IMR-90 (cell line): Measurements from ENCODE around the gene GPR82.

Experiments used
- BHLHE40 ChIP-seq: fragments of 150-350 bp; IDR thresholded peaks from 2 replicates; pipeline ENCODE4 v1.6.1; 2016; ENCODE audit warnings: mild to moderate bottlenecking, low read depth, low read length
- CHD1 ChIP-seq: IDR thresholded peaks from 2 replicates; pipeline ENCODE4 v1.6.1; 2012; ENCODE audit warnings: low read depth, low read length, improper control_type of control experiment
- CTCF ChIP-seq: conservative IDR thresholded peaks from 2 replicates; pipeline ENCODE4 v1.5.1; 2012; ENCODE audit warnings: mild to moderate bottlenecking, low read depth, low read length, improper control_type of control experiment
- MAZ ChIP-seq: IDR thresholded peaks from 2 replicates; pipeline ENCODE4 v1.6.1; 2012; ENCODE audit warnings: low read depth, mild to moderate bottlenecking, low read length, improper control_type of control experiment, moderate library complexity, borderline replicate concordance
- POLR2A ChIP-seq: IDR thresholded peaks from 2 replicates; pipeline ENCODE4 v1.6.1; 2012; ENCODE audit warnings: mild to moderate bottlenecking, low read depth, low read length
- USF2 ChIP-seq: fragments of 150-350 bp; IDR thresholded peaks from 2 replicates; pipeline ENCODE4 v1.6.1; 2017; ENCODE audit warnings: mild to moderate bottlenecking, antibody characterized with exemption, low read length, low read depth

GRCh38 chrX:41733939-41734338 lies 10.0 kb downstream of the GPR82 start:
- TF ChIP-seq CHD1 (no peak), CTCF (no peak), MAZ (no peak), USF2 (no peak), POLR2A (no peak), BHLHE40 (no peak)
